Subcutaneous abdominal adipose tissue (tissue), 5 donors: ENCODE data around the gene NOD2.

Source experiments
- H3K27ac ChIP-seq: one replicate; pipeline ENCODE4 v1.7.0; 2013; ENCODE audit warnings: low read depth, mild to moderate bottlenecking, inconsistent platforms, low read length, moderate library complexity
- H3K27me3 ChIP-seq, 5 donors: one replicate each; pipeline ENCODE4 v1.7.0; 2013; ENCODE audit warnings: low read length in 5 of 5, inconsistent platforms in 1 of 5; ENCODE audit not compliant: control insufficient read depth in 5 of 5, insufficient read depth in 4 of 5
- H3K36me3 ChIP-seq, 5 donors: one replicate each; pipeline ENCODE4 v1.7.0; 2013; ENCODE audit warnings: low read length in 5 of 5; ENCODE audit not compliant: control insufficient read depth in 5 of 5, insufficient read depth in 5 of 5
- H3K4me1 ChIP-seq, 5 donors: one replicate each; pipeline ENCODE4 v1.7.0; 2013; ENCODE audit warnings: low read length in 5 of 5, mild to moderate bottlenecking in 3 of 5, moderate library complexity in 1 of 5; ENCODE audit not compliant: control insufficient read depth in 5 of 5, insufficient read depth in 5 of 5
- H3K4me3 ChIP-seq, 5 donors: one replicate each; pipeline ENCODE4 v1.7.0; 2013; ENCODE audit warnings: low read length in 5 of 5, low read depth in 1 of 5
- H3K9ac ChIP-seq, 5 donors: one replicate each; pipeline ENCODE4 v1.7.0; 2013; ENCODE audit warnings: low read length in 5 of 5, mild to moderate bottlenecking in 4 of 5, moderate library complexity in 3 of 5
- H3K9me3 ChIP-seq, 5 donors: one replicate each; pipeline ENCODE4 v1.7.0; 2013; ENCODE audit warnings: low read length in 5 of 5; ENCODE audit not compliant: control insufficient read depth in 5 of 5
- donor health status: healthy.
- donor health status: healthy.
- donor health status: healthy.
- donor health status: healthy.
- donor health status: healthy.

NOD2 gene

DNA sequence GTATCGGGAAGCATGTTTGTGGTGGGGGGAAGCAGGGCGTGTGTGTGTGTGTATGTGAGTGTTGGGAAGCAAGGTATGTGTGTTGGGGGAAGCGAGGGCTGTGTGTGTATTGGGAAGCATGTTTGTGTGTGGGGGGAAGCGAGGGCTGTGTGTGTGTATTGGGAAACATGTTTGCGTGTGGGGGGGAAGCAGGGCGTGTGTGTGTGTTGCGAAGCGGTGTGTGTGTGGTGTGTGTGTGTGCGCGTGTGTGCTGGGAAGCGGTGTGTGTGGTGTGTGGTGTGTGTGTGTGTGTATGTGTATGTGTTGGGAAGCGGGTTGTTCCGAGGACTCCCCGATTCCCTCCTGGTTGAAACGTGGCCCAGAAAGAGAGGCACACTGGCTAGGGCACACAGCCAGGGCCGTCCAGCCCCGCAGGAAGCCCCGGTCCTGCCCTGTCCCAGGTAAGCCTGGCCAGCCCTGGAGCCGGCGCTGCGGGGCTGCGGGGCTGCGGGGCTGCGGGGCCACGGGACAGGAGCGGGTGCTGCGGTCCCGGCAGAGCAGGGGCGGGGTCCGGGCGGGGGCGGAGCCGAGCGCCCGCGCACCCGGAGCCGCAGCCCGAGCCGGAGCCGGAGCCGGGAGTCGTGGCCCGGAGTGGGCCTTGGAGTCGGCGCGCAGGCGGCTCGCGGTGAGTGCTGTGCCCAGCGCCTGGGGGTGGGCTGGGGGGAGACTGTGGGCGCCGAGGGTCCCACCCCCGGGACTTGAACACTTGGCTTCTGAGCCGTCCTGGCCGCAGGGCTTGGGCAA is at the start of gene NOD2:
Gene NOD2, plus strand, starts transcription at position 608 of the 783 bp plus-strand sequence. CDS start 5,890 bp downstream, outside the sequence.
- no peaks in the 10 kb centered on the region for H3K36me3 ChIP-seq
- peak within 1 kb of the TSS; percentile 51 to 64 (median 61) for H3K4me3 ChIP-seq
- H3K27me3 ChIP-seq: peaks cover 0 to 2% (median 0%) of the 10 kb centered on the region in 5 donors
- H3K27ac ChIP-seq: no peak within 1 kb of the TSS
- H3K9ac ChIP-seq: peak within 1 kb of the TSS in 4 of 5 donors; percentile 64 to 75 (median 70)
- H3K9me3 ChIP-seq: no peaks in the 10 kb centered on the region
- H3K4me1 ChIP-seq: peaks cover 10 to 48% (median 38%) of the 10 kb centered on the region in 5 donors

DNA sequence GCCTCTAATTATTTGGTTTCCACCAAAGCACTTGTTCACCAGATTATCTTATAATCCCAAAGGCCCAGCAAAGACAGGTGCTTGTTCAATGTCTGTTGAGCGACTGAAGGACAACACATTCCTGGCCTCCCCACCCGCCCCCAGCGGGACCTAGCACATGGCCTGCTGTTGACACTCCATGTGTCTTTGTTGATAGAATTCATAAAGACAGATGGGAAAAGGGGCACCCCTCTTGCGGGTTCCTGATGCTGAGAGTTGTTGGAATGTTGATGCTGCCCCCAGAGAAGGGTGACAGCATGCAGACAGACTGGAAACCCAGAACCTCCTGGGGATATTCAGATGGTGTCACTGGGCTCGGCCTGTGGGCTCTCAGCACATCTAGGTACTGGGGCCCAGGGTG is 49.2 kb upstream of the NOD2 start:
- Histone ChIP-seq H3K9ac (no peak overlapping the region), H3K4me1 (no peaks in the 10 kb centered on the region), H3K4me3 (no peak overlapping the region), H3K9me3 (peaks cover 0 to 2% (median 0%) of the 10 kb centered on the region in 5 donors), H3K27ac (no peak overlapping the region), H3K27me3 (peaks cover 0 to 4% (median 0%) of the 10 kb centered on the region in 5 donors), H3K36me3 (no peaks in the 10 kb centered on the region)

DNA sequence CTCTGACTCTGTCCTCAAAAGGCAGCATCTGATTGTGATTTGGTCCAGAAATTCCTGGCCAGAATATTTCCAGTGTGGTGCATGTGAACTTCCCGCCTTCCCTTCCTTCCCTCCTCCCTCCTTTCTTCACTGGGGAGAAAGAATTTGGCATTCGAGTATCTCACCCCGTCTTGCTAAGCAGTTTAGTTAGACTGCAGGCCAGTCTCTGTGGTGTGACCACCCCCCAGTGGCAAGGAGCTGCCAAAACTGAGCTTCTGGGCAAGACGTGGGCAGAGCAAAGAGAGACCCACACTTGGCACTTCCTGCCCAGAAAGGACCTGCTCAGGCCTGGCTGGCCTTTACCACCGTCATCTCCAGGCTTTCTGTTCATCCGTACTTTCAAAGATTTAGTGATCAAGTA is 48.7 kb upstream of the NOD2 start:
- H3K36me3 ChIP-seq: no peaks in the 10 kb centered on the region
- no peaks in the 10 kb centered on the region for H3K4me1 ChIP-seq
- no peak overlapping the region for H3K4me3 ChIP-seq
- peaks cover 0 to 4% (median 0%) of the 10 kb centered on the region in 5 donors for H3K27me3 ChIP-seq
- peaks cover 0 to 2% (median 0%) of the 10 kb centered on the region in 5 donors for H3K9me3 ChIP-seq
- H3K9ac ChIP-seq: no peak overlapping the region
- no peak overlapping the region for H3K27ac ChIP-seq

- H3K4me3 ChIP-seq: no peak overlapping the region
- no peak overlapping the region for H3K9ac ChIP-seq
- peaks cover 0 to 2% (median 0%) of the 10 kb centered on the region in 5 donors for H3K9me3 ChIP-seq
- H3K27ac ChIP-seq: no peak overlapping the region
- H3K36me3 ChIP-seq: no peaks in the 10 kb centered on the region
- peaks cover 0 to 4% (median 0%) of the 10 kb centered on the region in 5 donors for H3K27me3 ChIP-seq
- no peaks in the 10 kb centered on the region for H3K4me1 ChIP-seq
Measured at GRCh38 chr16:50645563-50646220, 47.7 kb upstream of the NOD2 start.

DNA sequence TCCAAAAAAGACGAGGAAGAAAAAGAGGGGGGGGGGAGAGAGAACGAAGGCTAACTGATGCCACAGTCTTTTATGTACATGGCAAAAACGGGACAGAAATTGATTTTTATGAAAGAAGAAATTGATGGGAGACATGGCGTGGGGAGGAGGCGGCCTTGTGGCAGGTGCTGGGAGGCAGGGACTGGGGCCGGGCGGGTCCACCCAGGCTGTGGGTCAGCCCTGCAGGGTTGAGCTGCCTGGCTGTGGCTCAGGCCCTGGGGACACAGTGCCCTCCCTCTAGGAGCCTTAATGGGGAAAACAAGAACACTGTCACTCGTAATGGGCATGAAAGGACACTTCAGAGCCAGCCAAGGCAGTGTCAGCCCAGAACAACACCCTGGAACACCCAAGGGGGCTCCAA is 47.1 kb upstream of the NOD2 start:
- no peak overlapping the region for H3K27ac ChIP-seq
- H3K4me1 ChIP-seq: no peaks in the 10 kb centered on the region
- H3K9ac ChIP-seq: no peak overlapping the region
- no peak overlapping the region for H3K4me3 ChIP-seq
- peaks cover 0 to 4% (median 0%) of the 10 kb centered on the region in 5 donors for H3K27me3 ChIP-seq
- H3K36me3 ChIP-seq: no peaks in the 10 kb centered on the region
- H3K9me3 ChIP-seq: peaks cover 0 to 2% (median 0%) of the 10 kb centered on the region in 5 donors

GRCh38 chr16:50651835-50652438 is 41.5 kb upstream of the NOD2 start:
- no peak overlapping the region for H3K4me3 ChIP-seq
- H3K36me3 ChIP-seq: no peaks in the 10 kb centered on the region
- peaks cover 0 to 4% (median 0%) of the 10 kb centered on the region in 5 donors for H3K9me3 ChIP-seq
- no peak overlapping the region for H3K27ac ChIP-seq
- H3K9ac ChIP-seq: no peak overlapping the region
- H3K4me1 ChIP-seq: no peaks in the 10 kb centered on the region
- H3K27me3 ChIP-seq: peaks cover 0 to 8% (median 0%) of the 10 kb centered on the region in 5 donors

GRCh38 chr16:50652836-50653425 is 40.5 kb upstream of the NOD2 start:
- Histone ChIP-seq H3K27me3 (peaks cover 0 to 8% (median 0%) of the 10 kb centered on the region in 5 donors), H3K4me3 (no peak overlapping the region), H3K4me1 (no peaks in the 10 kb centered on the region), H3K9ac (no peak overlapping the region), H3K27ac (no peak overlapping the region), H3K9me3 (peaks cover 0 to 4% (median 0%) of the 10 kb centered on the region in 5 donors), H3K36me3 (no peaks in the 10 kb centered on the region)

GRCh38 chr16:50653633-50654519 is 39.5 kb upstream of the NOD2 start:
- Histone ChIP-seq H3K27ac (no peak overlapping the region), H3K9me3 (peaks cover 0 to 4% (median 0%) of the 10 kb centered on the region in 5 donors), H3K27me3 (peaks cover 0 to 8% (median 0%) of the 10 kb centered on the region in 5 donors), H3K4me3 (no peak overlapping the region), H3K36me3 (no peaks in the 10 kb centered on the region), H3K9ac (no peak overlapping the region), H3K4me1 (no peaks in the 10 kb centered on the region)

GRCh38 chr16:50655558-50656055 is 37.8 kb upstream of the NOD2 start:
- H3K4me3 ChIP-seq: no peak overlapping the region
- H3K9me3 ChIP-seq: peaks cover 0 to 4% (median 0%) of the 10 kb centered on the region in 5 donors
- H3K27ac ChIP-seq: no peak overlapping the region
- no peak overlapping the region for H3K9ac ChIP-seq
- H3K27me3 ChIP-seq: peaks cover 0 to 8% (median 0%) of the 10 kb centered on the region in 5 donors
- H3K36me3 ChIP-seq: no peaks in the 10 kb centered on the region
- H3K4me1 ChIP-seq: peaks cover 0 to 4% (median 0%) of the 10 kb centered on the region in 5 donors
